ENCODE measurements around the gene BCL6.

DNA sequence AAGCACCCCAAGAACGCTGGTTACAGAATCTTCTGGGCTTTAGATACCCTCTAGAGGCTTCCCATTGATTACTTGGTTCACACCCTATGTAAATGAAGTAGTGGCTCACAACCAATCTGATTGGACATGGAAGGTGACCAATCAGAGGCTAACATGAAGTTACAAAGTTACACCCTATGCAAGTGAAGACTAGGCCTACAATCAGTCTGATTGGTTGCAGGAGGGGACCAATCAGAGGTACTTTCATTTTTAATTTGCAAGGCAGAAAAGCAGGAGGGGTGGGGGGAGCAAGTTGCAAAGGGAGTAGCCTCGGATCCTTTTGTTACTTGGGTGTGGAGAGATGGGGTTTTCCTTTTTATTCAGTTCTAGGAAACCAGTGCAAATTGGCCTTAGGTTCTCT lies 31.8 kb downstream of the BCL6 start:
- TF ChIP-seq, protein P1, sequence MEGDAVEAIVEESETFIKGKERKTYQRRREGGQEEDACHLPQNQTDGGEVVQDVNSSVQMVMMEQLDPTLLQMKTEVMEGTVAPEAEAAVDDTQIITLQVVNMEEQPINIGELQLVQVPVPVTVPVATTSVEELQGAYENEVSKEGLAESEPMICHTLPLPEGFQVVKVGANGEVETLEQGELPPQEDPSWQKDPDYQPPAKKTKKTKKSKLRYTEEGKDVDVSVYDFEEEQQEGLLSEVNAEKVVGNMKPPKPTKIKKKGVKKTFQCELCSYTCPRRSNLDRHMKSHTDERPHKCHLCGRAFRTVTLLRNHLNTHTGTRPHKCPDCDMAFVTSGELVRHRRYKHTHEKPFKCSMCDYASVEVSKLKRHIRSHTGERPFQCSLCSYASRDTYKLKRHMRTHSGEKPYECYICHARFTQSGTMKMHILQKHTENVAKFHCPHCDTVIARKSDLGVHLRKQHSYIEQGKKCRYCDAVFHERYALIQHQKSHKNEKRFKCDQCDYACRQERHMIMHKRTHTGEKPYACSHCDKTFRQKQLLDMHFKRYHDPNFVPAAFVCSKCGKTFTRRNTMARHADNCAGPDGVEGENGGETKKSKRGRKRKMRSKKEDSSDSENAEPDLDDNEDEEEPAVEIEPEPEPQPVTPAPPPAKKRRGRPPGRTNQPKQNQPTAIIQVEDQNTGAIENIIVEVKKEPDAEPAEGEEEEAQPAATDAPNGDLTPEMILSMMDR (IDR thresholded peaks at IDR 0.05; ENCODE audit: insufficient read depth, low read depth, low read length): no peak
- TF ChIP-seq EZH2 (IDR thresholded peaks at IDR 0.05; ENCODE audit: insufficient read depth, low read length): no peak
